CD4-positive, alpha-beta T cell treated with Interleukin-1 beta for 1 hour (primary cell): ENCODE results near the gene LRRC36.
A peak's percentile ranks its signal among the peaks of the same experiment; 100 is the strongest.
"Not testable (repeated sequence)": the region's sequence is repeated elsewhere in the genome, so short reads cannot be mapped to it uniquely, and the experiment has no call there.

ENCODE experiments used
- DNase-seq, 2 donors: peaks; one replicate each; pipeline ENCODE4 v3.0.0-alpha.2; 2020 to 2022

LRRC36 gene

DNA sequence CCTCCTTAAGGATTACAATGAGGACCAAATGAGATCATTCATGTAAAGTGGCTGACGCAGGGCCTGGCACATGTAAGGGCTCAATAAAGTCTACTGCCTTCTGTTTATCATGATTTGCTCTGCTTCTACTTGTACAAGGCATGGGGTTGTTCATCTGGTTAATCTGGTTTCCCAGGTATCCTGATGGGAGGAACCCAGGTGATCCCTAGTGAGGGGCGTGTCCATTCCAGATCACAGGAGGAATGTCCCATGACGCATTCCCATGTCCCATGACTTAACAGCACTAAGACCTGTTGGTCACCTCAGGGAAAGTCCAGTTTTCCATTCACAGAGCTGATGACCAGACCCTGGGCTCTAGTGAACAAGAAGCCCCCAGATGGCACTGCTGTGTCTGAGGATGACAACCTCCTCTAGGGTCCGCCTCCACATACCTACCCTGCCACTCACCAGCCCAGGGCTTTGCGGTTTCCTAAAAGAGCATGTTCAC lies 78.2 kb downstream of the LRRC36 start:
- DNase-seq: no peak

DNA sequence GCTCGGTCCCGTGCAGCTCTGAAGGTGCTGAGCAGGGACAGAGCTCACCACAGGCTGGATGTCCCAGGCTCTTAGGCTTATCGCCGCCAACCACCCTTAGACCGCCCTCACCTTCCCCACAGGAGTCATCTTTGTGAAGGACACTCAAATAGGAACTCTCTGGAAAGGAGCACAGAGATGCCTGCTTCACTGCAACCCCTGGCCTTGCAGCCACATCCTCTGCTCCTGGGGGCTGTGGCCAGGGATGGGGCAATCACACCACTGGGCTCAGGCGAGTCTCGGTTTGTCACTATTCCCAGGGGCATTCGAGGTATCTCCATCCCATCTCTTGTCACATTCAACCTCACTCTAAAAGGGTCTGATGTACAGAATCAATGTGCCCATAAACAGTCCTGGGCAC lies 78.7 kb downstream of the LRRC36 start:
- DNase-seq: no peak

DNA sequence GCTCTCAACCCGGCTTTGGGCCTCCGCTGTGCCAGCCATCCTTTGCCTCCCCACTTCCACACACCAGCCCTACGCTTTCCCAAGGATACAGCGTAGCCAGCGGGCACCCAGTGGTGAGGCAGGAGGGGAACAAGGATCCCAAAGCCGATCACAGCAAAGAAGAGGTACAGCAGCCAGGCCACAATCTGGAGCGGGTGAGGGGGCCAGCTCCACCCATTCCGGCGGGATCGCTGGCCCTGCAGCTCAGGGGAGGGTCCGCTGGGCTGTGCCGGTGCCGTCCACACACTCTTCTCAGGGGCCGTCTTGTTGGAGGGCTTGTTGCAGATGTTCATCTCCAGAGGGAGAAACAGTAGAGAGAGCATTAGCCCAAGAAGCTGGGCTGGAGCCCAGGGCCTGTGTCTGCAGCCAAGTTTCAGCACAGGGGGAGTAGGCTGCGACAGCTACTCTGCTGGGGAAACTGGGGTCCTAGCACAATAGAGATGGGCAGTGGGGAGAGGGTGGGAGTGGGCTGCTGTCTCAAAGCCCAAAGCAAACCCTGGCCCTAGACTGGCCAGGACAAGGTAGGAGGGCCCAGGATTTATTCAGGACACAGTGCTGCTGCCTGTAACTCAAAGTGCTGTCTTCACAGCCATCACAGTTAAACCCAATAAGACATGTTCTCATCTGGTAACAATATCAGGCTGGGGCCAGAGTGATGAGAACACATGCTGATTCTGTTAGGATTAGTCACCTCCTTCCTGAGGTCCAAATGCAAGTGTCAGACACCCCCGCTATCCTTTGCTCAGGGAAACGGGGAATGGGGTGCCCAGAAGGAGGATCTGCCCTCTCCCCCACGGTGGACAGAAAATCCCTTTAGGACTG lies 79.7 kb downstream of the LRRC36 start:
- DNase-seq: no peak

DNA sequence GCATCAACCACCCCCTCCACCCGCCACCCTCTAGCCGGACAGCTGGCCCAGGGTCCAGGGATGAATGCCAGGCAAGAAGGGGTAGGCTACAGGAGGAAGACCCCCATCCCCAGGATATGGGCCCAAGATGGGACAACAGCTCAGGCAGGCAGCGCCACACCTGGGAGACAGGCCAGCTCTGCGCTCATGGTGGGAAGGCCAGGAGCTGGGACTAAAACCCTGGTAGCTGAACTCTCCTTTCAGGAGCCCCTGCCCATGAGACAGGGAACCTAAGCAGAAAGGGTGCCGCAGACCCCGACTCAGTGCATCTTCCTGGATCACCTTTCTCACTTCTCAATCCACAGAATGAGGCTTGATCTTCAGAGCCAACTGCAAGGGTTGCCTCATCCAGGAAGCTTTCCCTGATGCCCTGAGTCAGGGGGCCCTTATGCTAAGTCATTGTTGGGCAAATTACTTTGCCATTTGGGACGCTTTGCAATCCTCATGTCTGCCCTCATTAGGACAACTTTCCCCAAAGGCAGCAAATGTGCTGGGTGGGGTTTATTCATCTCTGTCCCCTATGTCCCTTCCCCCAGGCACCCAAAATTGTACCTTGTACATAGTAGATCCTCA lies 80.7 kb downstream of the LRRC36 start:
- no peak for DNase-seq

DNA sequence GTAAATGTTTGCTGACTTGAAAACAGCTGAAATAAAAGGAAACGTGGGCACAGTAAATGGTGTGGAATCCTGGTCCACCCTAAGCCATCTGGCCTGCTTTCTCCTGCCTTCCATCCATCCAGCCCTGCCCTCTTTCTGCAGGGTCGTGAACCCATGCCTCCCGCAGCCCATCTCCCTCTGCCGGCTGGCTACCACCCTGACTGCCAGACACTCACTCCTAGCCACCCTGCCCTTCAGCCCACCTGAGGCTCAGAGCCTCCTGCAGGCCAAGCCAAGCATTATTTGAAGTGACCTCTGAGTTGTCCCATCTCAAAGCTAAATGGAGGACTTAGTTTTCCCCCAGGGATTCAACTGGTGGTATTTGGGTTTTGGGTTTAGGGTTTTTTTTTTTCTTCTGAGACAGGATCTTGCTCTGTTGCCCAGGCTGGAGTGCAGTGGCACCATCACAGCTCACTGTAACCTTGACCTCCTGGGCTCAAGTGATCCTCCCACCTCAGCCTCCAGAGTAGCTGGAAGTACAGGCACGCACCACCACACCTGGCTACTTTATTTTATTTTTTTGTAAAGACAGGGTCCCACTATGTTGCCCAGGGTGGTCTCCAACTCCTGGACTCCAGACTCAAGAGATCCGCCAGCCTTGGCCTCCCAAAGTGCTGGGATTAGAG lies 81.3 kb downstream of the LRRC36 start:
- DNase-seq: no peak

DNA sequence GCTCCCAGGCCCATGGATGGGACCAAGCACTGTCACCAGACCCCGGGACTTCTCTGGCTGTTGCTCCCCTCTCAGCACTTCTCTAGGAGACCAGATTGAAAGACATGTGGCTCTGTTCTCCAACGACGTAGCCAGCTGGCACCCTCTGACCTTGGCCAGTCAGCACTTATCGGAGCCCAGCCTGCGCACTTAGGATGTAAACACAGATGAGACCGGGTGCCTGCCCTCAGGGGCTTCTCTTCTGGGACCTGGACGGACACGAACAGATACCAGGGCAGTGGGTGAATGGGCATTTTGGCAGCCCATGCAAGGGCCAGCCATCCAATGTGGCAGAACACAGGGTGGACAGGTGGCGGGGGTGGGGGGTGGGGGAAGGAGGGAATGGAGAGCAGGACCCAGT lies 83.0 kb downstream of the LRRC36 start:
- DNase-seq: no peak

DNA sequence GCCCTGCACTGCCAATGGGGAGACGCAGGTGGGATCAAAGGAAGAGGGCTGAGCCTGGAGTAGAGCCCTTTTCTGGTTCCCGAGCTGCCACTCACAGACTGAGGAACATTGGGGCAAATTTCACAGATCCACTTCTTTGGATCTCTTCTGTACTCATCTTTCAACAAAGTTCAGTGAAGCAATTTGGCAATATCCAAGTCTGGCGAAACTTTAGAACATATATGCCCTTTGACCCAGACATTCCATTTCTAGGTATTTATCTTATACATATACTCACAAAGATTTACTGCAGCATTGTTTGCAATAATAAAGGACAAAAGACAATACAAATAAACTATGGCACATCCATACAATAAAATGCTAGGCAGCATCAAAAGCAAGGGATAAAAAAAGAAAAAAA lies 84.7 kb downstream of the LRRC36 start:
- DNase-seq: no peak

DNA sequence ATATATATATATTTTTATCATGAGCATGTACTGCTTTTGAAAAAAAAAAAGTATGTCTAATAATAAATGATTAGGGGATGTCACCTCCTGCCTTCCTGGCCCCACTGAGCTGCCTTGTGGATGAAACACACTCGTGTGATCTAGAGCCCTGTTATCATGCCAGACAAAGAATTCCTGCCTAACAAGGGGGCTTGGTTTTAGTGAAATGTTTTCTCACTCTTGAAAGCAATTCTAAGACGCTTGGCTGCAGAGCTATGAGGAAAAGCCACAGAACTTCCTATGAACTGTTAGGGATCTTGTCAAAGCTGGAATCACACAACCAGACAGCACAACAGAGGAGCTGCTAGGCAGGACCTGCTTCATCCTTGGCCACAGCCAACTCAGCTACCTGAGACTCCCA lies 85.7 kb downstream of the LRRC36 start:
- no peak for DNase-seq

DNA sequence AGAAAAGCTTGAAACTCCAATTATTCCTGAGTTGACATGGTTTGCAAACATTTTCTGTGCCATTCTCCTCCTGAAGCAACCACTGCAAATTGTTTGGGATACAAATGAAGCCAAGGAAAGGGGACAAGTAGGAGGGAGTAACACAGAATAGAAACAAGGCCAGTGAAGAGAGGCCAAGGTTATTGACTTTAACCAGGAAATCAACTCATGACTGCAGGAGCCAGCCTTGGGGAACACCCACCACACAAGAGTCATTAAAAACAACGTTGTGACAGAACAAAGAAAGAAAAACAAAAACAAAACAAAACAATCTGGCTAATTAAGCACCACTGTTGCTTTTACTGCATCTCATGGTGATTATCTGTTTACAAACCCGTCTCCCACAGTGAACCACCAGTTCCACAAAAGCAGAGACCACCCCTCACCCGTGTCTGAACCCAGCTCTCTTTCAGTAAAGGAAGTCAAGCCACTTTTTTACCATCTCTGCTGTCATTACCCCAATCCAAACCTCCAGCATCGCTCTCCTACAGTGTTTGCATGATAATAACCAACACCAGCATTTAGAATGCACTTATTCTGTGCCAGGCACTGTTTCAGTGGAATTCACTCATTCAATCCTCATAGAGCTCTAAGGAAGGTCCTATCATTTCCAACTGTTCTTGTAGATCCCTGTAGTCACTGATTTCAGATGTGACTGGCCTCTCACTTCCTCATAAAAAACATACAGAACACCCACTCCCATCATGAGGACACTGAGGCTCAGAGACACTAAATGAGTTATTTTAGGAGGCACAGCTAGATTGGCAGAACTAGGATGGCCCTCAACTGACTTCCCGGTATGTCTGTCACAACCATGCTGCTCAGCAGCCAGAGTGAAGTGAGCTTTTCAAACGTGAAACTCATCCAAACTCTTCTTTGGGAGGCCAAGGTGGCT lies 87.6 kb downstream of the LRRC36 start:
- DNase-seq: no peak

DNA sequence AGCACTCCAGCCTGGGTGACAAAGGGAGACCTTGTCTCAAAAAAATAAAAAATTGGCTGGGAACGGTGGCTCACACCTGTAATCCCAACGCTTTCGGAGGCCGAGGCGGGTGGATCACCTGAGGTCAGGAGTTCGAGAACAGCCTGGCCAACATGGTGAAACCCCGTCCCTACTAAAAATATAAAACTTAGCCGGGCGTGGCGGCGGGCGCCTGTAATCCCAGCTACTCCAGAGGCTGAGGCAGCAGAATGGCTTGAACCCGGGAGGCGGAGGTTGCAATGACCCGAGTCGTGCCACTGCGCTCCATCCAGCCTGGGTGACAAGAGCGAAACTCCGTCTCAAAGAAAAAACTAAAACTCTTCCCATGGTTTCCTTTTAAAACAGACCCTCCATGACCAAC lies 88.8 kb downstream of the LRRC36 start:
- not testable (repeated sequence) for DNase-seq

DNA sequence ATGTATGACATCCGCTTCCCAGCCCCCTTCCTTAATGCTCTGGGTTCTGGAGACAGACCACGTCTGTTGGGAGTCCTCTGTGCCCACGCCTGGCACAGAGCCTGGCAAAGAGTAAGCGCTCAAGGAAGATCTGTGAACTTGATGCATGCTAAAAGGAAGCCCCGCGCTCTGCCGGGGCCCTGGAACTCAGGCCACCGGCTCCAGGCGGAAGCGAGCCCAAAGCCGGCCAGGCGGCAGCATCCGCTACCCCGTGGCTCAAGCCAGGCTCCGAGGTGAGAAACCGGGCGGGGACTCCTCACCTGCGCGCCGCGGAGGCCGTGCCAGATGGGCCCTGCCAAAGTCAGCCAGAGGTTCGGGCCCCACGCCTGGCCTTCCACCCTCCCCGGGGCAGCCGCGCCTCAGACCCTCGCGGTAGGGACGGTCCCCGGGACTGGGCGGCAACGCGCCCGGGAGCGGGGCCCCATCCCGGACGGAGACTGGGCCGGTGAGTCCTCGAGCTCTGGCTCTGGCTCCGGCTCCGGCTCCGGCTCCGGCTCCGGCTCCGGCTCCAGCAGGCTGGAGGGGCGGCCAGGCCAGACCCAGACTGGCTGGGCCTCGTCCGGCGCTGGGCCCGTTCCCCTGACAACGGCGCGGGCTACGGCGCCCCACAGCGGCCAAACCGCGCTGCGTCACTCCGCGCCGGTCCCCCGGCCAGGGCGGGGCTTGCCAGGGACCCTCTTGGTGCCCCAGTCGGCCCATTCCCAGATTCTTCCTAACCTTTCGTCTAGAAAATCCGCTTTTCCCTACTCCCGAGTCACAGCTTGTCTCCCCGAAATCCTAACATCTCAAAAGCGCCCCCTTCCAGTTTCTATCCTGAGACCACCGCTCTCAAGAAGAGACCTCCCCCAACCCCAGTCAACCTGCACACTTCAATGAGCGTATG lies 89.5 kb downstream of the LRRC36 start, which contains the start of gene ZDHHC1:
Gene ZDHHC1, minus strand, starts transcription at position 606 of the 922 bp plus-strand sequence. CDS start 8,702 bp downstream, outside the sequence.
- peak; percentile 48 to 53 for DNase-seq

DNA sequence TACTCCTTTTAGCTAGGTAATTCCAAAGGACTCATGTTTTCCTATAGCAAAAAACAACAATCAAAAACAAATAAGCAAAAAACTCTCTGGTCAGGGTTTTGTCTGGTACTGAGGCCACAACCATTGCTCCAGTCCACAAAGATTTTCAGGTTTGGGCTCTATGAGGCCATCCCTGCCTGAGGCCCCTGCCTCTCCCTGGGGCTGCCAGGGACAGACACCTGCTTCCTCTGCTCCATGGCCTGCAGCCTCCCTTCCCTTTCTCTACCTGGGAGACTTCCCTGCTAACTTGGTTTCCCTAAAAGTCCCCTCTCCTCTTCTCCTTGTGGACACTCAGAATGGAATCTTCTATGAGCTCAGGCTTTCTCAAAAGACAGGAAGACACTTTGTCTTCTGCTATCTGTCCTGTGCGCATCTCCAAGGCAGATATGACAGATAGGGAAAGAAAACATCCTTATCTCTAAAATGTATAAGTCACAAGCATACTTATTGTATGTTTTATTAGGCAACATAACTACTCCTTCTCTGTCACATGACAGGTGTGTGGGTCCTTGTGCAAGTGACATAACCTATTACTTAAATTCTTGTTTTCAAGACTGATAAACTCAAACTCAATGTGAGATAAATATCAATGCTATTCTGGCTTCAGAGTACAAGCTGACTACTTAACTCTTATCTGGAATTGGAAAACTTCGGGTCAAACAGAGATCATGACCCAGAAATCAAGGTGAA lies 90.9 kb downstream of the LRRC36 start:
- DNase-seq: no peak

DNA sequence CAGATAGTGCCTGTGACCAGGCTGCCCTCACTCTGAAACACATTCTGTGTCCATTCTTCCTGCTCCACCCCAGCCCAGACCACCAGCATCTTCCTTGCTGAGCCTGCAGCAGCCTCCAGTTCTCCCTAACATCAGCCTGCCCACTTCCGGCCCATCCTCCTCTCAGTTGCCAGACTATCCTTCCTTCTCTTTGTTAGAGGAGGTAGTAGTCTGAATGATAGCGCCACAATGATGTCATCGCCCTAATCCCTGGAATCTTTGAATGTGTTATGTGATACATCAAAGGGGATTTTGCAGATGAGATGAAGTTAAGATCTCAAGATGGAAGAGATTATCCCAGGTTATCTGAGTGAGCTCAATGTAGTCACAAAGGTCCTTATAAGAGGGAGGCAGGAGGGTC lies 92.9 kb downstream of the LRRC36 start:
- no peak for DNase-seq

DNA sequence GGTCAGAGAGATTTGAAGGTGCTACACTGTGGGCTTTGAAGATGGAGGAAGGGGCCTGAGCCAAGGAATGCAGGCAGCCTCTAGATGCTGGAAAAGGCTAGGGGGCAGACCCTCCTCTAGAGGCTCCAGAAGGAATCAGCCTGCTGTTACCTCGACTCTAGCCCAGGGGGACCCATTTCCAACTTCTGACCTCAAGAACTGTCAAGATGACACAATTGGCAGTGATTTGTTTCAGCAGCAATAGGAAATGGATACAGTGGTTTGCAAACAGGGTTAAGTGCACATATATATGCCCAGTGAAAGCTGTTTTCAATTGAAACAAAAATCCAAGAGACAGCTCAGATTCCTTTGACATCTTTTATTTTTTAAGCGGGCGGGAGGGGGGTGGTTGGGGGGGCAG lies 93.3 kb downstream of the LRRC36 start:
- DNase-seq: no peak

DNA sequence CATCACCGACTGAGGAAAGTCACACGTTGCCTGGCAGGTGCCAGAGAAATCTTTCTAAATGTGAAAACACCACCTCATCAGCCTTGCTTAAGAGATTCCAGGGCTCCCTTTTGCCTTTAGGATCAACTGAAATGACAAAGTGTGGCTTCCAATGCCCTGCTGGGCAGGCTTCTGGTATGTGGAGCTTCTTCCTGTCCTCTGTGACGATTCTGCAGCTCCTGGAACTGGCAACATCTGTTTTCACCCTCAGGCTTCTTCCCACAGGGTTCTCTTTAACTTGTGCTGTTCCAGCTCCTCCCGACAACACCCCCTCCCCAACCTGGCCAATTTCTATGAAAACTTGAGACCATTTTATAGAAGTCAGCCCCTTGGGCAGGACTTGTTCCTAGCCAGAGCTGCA lies 94.4 kb downstream of the LRRC36 start:
- DNase-seq: no peak

DNA sequence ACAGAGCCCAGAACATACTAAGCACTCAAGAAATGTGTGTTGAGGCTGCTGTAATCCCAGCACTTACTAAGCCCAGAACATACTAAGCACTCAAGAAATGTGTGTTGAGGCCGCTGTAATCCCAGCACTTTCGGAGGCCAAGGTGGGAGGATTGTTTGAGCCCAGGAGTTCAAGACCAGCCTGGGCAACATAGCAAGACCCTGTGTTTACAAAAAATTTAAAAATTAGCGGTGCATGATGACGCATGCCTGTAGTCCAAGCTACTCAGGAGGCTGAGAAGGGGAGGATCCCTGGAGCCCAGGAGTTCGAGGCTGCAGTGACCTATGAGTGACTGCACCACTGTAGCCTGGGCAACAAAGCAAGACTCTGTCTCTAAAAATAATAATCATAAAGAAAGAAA lies 96.4 kb downstream of the LRRC36 start:
- DNase-seq: no peak

DNA sequence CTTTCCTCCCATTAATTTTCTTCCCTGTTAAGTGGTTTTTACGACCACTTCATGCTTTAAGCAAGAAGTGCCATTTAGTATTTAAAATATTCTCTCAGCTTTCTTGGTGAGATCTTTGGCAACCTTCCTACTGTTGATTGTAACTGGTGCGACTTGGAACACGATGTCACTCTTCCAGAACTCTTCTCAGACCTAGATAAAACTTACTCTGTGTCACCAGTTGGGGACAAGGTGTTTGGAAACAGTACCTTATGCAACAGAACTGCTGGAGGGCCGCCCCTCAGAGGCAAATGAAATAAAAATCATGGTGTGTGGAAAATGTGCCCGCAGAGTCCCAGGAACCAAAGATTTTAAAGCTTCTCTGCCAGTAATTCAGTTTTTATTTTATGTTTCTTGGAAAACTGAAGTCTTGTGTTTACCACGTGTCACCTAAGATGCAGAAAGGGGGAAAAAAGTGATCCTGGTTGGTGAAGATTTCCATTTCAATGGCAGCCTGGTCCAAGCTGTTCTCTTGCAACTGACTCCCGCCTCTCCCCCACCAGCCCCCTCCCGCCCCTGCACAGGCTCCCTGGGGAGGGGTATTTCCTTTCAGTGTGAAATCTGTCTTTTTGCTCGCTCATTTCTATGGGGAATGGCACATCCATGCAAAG lies 97.1 kb downstream of the LRRC36 start:
- no peak for DNase-seq

DNA sequence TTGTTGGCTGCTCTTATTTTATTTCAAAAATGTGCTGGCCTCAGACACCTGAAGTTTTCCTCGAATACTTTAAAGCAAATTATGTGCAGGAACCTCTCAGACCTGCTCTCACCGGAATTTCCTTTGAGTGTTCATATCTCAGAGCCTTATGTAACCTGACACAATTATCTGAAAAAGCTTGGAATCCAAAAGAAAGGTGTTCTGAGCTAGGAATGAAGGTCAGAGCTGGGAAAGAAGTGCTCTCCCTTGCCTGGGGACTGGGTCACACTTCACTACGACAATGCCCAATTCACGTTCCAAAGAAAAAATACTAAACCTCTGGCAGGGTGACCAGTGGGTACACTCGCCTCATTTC lies 97.6 kb downstream of the LRRC36 start:
- DNase-seq: no peak

DNA sequence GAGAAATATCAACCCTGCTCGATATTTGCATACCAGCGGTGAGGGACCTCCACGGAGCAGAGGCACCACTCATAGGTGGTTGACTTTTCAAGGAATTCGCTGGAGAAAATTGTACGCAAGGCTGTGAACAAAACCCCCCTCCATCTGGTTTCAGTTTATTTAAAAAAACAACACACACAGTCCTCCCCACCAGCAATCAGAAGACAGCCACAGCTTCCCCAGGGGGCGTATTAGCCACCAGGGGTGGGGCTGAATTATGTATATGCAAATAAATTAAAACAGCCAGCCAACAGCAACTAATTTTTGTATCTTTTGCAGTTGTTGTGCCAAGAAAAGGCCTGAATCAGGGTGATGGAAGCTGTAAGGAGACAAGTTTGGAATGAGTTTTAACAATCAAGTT lies 98.4 kb downstream of the LRRC36 start:
- no peak for DNase-seq

DNA sequence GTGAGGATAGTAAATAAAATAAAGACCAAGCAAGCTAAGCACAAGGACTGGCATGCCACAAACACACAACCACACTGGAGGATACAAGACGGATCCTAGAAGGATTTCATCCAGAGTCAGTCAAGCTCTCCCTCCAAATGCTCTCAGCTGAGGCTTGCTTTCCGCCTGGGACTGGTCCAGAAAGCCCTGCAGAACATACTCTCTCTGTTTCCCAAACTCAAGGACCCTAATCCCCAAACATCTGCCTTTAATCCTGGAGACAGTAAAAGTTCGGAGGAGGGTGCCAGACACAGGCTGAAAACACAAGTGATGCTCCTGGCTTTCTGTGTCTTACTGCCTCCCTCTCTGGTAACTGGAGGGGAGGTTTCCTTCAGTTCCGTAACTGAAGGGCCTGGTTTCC lies 99.0 kb downstream of the LRRC36 start:
- no peak for DNase-seq
